Measurements from ENCODE around the gene AOAH. TPM values are rescaled to one million over a fixed set of nuclear protein-coding genes. Genes with fewer than 3 reads are reported as not detected.

AOAH gene
- total RNA-seq, 2 donors from 2014 or later: 0.70 to 1.6 TPM

DNA sequence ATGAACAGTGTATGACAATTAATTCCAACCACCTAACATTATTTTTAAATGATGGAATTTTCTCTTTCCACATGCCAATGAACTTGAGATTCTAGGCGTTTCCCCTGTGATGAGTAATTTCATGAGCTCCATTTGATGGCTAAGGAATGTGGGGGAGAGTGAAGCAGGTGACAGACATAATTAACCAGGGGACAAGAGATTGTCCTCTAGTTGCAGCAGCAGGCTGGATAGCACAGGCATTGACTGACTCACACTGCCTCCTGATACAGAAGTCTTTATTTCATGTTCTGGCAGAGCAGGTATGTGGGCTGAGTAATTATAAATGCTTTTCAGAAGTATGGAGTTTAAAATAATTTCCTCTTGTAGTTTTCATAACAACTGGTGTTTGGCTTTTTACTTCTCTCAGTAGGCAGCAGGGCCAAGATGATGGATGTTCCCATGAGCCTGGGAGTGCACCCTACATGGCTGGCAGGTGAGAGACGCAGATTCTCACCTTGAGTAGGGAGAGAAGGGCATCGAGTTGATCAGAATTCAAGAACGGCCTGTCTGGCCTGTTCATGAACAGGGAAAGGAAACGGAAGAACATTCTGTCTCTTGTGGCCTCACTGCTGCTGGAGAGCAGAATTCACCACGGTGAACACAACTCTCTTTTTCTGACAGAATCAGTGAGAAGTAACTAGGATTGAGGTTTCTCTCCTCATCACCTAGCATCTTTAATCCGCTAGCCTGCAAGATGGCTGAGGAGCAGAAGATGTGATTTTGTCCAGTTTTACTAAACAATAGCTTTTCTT lies 118.8 kb downstream of the AOAH start:
- Histone ChIP-seq H3K4me3 (ENCODE audit: low read length) (no peak overlapping the region), H3K4me1 (ENCODE audit: control insufficient read depth, insufficient read depth, low read length) (peaks cover 6% of the 10 kb centered on the region), H3K9me3 (ENCODE audit: control insufficient read depth, low read length) (no peaks in the 10 kb centered on the region), H3K9ac (ENCODE audit: extremely low read depth, low read length, poor library complexity, severe bottlenecking) (no peak overlapping the region), H3K27me3 (ENCODE audit: control insufficient read depth, insufficient read depth, low read length, poor library complexity, severe bottlenecking) (no peaks in the 10 kb centered on the region), H3K27ac (ENCODE audit: low read depth, low read length) (no peak overlapping the region), H3K36me3 (ENCODE audit: control insufficient read depth, insufficient read depth, low read length) (no peaks in the 10 kb centered on the region)
- no peak overlapping the region for H3K27ac Mint-ChIP-seq
- no peak for DNase-seq
- H3K36me3 Mint-ChIP-seq (ENCODE audit: low read depth): no peaks in the 10 kb centered on the region
- H3K4me3 Mint-ChIP-seq: no peak overlapping the region
- TF ChIP-seq, protein P1, sequence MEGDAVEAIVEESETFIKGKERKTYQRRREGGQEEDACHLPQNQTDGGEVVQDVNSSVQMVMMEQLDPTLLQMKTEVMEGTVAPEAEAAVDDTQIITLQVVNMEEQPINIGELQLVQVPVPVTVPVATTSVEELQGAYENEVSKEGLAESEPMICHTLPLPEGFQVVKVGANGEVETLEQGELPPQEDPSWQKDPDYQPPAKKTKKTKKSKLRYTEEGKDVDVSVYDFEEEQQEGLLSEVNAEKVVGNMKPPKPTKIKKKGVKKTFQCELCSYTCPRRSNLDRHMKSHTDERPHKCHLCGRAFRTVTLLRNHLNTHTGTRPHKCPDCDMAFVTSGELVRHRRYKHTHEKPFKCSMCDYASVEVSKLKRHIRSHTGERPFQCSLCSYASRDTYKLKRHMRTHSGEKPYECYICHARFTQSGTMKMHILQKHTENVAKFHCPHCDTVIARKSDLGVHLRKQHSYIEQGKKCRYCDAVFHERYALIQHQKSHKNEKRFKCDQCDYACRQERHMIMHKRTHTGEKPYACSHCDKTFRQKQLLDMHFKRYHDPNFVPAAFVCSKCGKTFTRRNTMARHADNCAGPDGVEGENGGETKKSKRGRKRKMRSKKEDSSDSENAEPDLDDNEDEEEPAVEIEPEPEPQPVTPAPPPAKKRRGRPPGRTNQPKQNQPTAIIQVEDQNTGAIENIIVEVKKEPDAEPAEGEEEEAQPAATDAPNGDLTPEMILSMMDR (conservative IDR thresholded peaks at IDR 0.05): no peak
- no peaks in the 10 kb centered on the region for H3K9me3 Mint-ChIP-seq
- peaks cover 14% of the 10 kb centered on the region for H3K4me1 Mint-ChIP-seq
- WGBS, 2 experiments (ENCODE audit: insufficient coverage in 1 of 2, insufficient read length in 1 of 2): 89% methylated on average over 3 to 6 of the region's 7 CpGs
- no peaks in the 10 kb centered on the region for H3K27me3 Mint-ChIP-seq (ENCODE audit: insufficient read depth)

DNA sequence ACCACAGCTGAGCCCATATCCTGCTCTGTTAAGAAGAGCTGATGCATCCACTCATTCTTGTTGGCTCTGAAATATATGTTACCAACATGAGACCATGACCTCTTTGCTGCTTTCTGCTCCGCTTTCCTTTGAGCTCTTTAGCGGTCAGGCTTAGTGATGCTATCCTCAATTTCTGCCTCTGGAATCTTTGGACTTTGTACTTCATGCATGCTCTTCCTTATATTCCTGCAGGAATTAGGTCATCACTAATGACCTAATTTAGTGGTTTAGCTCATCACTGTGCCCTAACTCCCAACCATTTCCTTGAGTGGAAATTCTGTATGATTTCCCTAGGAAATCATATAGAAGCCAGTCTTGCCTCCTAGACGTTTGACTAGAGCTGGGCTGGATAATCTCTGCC lies 119.5 kb downstream of the AOAH start:
- H3K4me1 Mint-ChIP-seq: peaks cover 14% of the 10 kb centered on the region
- H3K9me3 ChIP-seq (ENCODE audit: control insufficient read depth, low read length): no peaks in the 10 kb centered on the region
- H3K27ac Mint-ChIP-seq: no peak overlapping the region
- no peak overlapping the region for H3K4me3 ChIP-seq (ENCODE audit: low read length)
- no peaks in the 10 kb centered on the region for H3K27me3 ChIP-seq (ENCODE audit: control insufficient read depth, insufficient read depth, low read length, poor library complexity, severe bottlenecking)
- no peak for DNase-seq
- H3K36me3 ChIP-seq (ENCODE audit: control insufficient read depth, insufficient read depth, low read length): no peaks in the 10 kb centered on the region
- H3K36me3 Mint-ChIP-seq (ENCODE audit: low read depth): no peaks in the 10 kb centered on the region
- WGBS, 2 experiments (ENCODE audit: insufficient coverage in 1 of 2, insufficient read length in 1 of 2): 87 to 100% methylated on average over 3 of the region's 3 CpGs
- H3K4me3 Mint-ChIP-seq: no peak overlapping the region
- H3K4me1 ChIP-seq (ENCODE audit: control insufficient read depth, insufficient read depth, low read length): peaks cover 6% of the 10 kb centered on the region
- H3K9me3 Mint-ChIP-seq: no peaks in the 10 kb centered on the region
- TF ChIP-seq, protein P1 (conservative IDR thresholded peaks at IDR 0.05): no peak
- H3K27ac ChIP-seq (ENCODE audit: low read depth, low read length): no peak overlapping the region
- no peak overlapping the region for H3K9ac ChIP-seq (ENCODE audit: extremely low read depth, low read length, poor library complexity, severe bottlenecking)
- no peaks in the 10 kb centered on the region for H3K27me3 Mint-ChIP-seq (ENCODE audit: insufficient read depth)

DNA sequence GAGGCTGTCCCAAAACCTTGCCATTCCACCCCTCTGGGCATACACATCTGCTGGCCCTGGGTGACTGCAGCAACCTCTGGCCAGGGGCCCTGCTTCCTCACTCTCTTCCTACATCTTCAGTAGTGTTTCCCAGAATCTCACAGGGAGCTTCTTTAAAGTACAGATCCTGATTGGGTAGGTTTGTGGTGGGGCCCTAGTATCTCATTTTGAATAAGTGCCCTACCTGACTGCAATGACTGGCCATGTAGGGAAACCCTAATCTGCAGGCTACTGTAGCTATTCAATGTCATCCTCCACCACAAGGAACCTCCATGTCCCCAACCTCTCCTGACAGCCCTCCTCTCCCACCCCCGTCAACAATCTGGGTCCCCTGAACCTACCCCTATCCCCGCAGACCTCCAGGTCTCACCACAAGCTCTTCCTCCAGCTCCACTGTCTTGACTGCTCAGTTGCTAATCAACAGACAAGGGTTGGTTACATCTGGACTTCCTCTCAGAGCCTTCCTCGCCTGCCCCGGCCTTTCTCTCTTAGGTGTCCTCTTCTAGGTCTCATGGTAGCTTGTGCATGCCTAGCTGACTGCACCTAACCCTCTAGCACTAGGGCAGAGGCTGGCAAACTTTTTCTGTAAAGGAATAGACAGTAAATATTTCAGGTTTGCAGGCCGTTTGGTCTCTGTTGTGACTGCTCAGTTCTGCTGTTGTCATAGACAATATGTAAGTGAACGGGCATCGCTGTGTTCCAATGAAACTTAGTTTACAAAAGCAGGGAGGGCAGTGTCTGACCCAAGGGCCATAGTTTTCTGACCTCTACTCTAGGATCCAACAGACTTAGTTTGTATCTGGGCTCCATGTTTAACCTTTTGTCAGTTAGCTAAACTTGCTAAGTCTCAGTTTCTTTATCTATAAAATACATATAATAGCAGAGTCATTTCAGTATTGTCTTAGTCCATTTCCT lies 121.1 kb downstream of the AOAH start:
- Mint-ChIP-seq H3K27me3 (ENCODE audit: insufficient read depth) (no peaks in the 10 kb centered on the region), H3K36me3 (ENCODE audit: low read depth) (no peaks in the 10 kb centered on the region), H3K4me3 (no peak overlapping the region), H3K4me1 (peaks cover 14% of the 10 kb centered on the region), H3K9me3 (no peaks in the 10 kb centered on the region), H3K27ac (no peak overlapping the region)
- 96 to 100% methylated on average over 6 to 7 of the region's 7 CpGs for WGBS, 2 experiments (ENCODE audit: insufficient coverage in 1 of 2, insufficient read length in 1 of 2)
- Histone ChIP-seq H3K27me3 (ENCODE audit: control insufficient read depth, insufficient read depth, low read length, poor library complexity, severe bottlenecking) (no peaks in the 10 kb centered on the region), H3K9me3 (ENCODE audit: control insufficient read depth, low read length) (no peaks in the 10 kb centered on the region), H3K9ac (ENCODE audit: extremely low read depth, low read length, poor library complexity, severe bottlenecking) (no peak overlapping the region), H3K27ac (ENCODE audit: low read depth, low read length) (no peak overlapping the region), H3K4me1 (ENCODE audit: control insufficient read depth, insufficient read depth, low read length) (peaks cover 6% of the 10 kb centered on the region), H3K4me3 (ENCODE audit: low read length) (no peak overlapping the region), H3K36me3 (ENCODE audit: control insufficient read depth, insufficient read depth, low read length) (no peaks in the 10 kb centered on the region)
- no peak for DNase-seq
- TF ChIP-seq, protein P1 (conservative IDR thresholded peaks at IDR 0.05): no peak

Data from endodermal cell (in vitro differentiated cells).